H9 (cell line): ENCODE measurements around the gene CFAP61. TPM values are rescaled to one million over a fixed set of nuclear protein-coding genes. Genes with fewer than 3 reads are reported as not detected.

Source experiments
- DNase-seq: peaks from one replicate; pipeline ENCODE4 v3.0.0-alpha.2; 2017
- H2AFZ ChIP-seq: one replicate; pipeline ENCODE4 v1.6.1; 2013; ENCODE audit warnings: mild to moderate bottlenecking, low read length, control low read depth, moderate library complexity
- H2AK5ac ChIP-seq: 2 replicates; pipeline ENCODE4 v1.6.1; 2013; ENCODE audit warnings: low read length, control low read depth, mixed read lengths; ENCODE audit not compliant: insufficient read length
- H2BK120ac ChIP-seq: one replicate; pipeline ENCODE4 v1.6.1; 2013; ENCODE audit warnings: low read depth, mild to moderate bottlenecking, low read length, control low read depth, inconsistent platforms; ENCODE audit not compliant: poor library complexity, severe bottlenecking
- H2BK12ac ChIP-seq: 2 replicates; pipeline ENCODE4 v1.6.1; 2013; ENCODE audit warnings: low read length, control low read depth, mixed read lengths, low read depth; ENCODE audit not compliant: insufficient read length
- H2BK15ac ChIP-seq: 2 replicates; pipeline ENCODE4 v1.6.1; 2013; ENCODE audit warnings: low read depth, low read length, control low read depth
- H2BK20ac ChIP-seq: one replicate; pipeline ENCODE4 v1.6.1; 2013; ENCODE audit warnings: low read depth, mild to moderate bottlenecking, low read length, control low read depth, inconsistent platforms; ENCODE audit not compliant: poor library complexity, severe bottlenecking
- H2BK5ac ChIP-seq: 2 replicates; pipeline ENCODE4 v1.6.1; 2013; ENCODE audit warnings: low read length, control low read depth, mixed read lengths; ENCODE audit not compliant: insufficient read length
- H3K14ac ChIP-seq: 2 replicates; pipeline ENCODE4 v1.6.1; 2013; ENCODE audit warnings: low read length, control low read depth; ENCODE audit not compliant: insufficient read depth
- H3K18ac ChIP-seq: 2 replicates; pipeline ENCODE4 v1.6.1; 2013; ENCODE audit warnings: low read depth, mild to moderate bottlenecking, mixed read lengths, low read length, control low read depth; ENCODE audit not compliant: insufficient read length
- H3K23ac ChIP-seq: 2 replicates; pipeline ENCODE4 v1.6.1; 2013; ENCODE audit warnings: low read length, control low read depth, mixed read lengths, low read depth; ENCODE audit not compliant: insufficient read length
- H3K23me2 ChIP-seq: 2 replicates; pipeline ENCODE4 v1.6.1; 2013; ENCODE audit warnings: low read depth, mild to moderate bottlenecking, mixed read lengths, low read length, control low read depth; ENCODE audit not compliant: insufficient read length, poor library complexity, severe bottlenecking
- H3K27ac ChIP-seq: 2 replicates; pipeline ENCODE4 v1.5.1; 2013; ENCODE audit warnings: low read length, control low read depth, mixed read lengths, low read depth; ENCODE audit not compliant: insufficient read length
- H3K27me3 ChIP-seq: 2 replicates; pipeline ENCODE4 v1.6.1; 2013; ENCODE audit warnings: low read length, control low read depth, inconsistent platforms; ENCODE audit not compliant: insufficient read depth
- H3K4ac ChIP-seq: 2 replicates; pipeline ENCODE4 v1.6.1; 2013; ENCODE audit warnings: low read depth, mild to moderate bottlenecking, control low read depth, inconsistent platforms, low read length, moderate library complexity
- H3K4me1 ChIP-seq: 2 replicates; pipeline ENCODE4 v1.6.1; 2013; ENCODE audit warnings: low read length, control low read depth, inconsistent platforms; ENCODE audit not compliant: insufficient read depth
- H3K4me2 ChIP-seq: 2 replicates; pipeline ENCODE4 v1.6.1; 2013; ENCODE audit warnings: low read length, control low read depth, mixed read lengths; ENCODE audit not compliant: insufficient read length, insufficient read depth
- H3K56ac ChIP-seq: 2 replicates; pipeline ENCODE4 v1.6.1; 2013; ENCODE audit warnings: low read depth, mild to moderate bottlenecking, mixed read lengths, low read length, control low read depth; ENCODE audit not compliant: insufficient read length
- H3K79me1 ChIP-seq: 2 replicates; pipeline ENCODE4 v1.6.1; 2013; ENCODE audit warnings: low read depth, mild to moderate bottlenecking, moderate library complexity, low read length, control low read depth, inconsistent platforms; ENCODE audit not compliant: insufficient read depth, poor library complexity, severe bottlenecking
- H3K79me2 ChIP-seq: 2 replicates; pipeline ENCODE4 v1.6.1; 2013; ENCODE audit warnings: low read length, control low read depth, inconsistent platforms; ENCODE audit not compliant: insufficient read depth
- H3K9ac ChIP-seq: 2 replicates; pipeline ENCODE4 v1.6.1; 2013; ENCODE audit warnings: low read length, control low read depth, mixed read lengths; ENCODE audit not compliant: insufficient read length; ENCODE audit errors: extremely low read depth
- H3K9me3 ChIP-seq: one replicate; pipeline ENCODE4 v1.6.1; 2013; ENCODE audit warnings: low read depth, low read length, inconsistent platforms; ENCODE audit not compliant: control insufficient read depth
- H3T11ph ChIP-seq: one replicate; pipeline ENCODE4 v1.6.1; 2013; ENCODE audit warnings: mild to moderate bottlenecking, low read length, control low read depth, inconsistent platforms
- H4K20me1 ChIP-seq: one replicate; pipeline ENCODE4 v1.6.1; 2013; ENCODE audit not compliant: control insufficient read depth, insufficient read length, insufficient read depth
- H4K5ac ChIP-seq: 2 replicates; pipeline ENCODE4 v1.6.1; 2013; ENCODE audit warnings: low read depth, mild to moderate bottlenecking, mixed read lengths, low read length, control low read depth; ENCODE audit not compliant: insufficient read length
- H4K8ac ChIP-seq: replicated peaks from 2 replicates; pipeline ENCODE4 v1.6.1; 2013; ENCODE audit warnings: low read length, control low read depth, mixed read lengths, low read depth; ENCODE audit not compliant: insufficient read length
- H4K91ac ChIP-seq: 2 replicates; pipeline ENCODE4 v1.6.1; 2013; ENCODE audit warnings: low read depth, mild to moderate bottlenecking, moderate library complexity, mixed read lengths, low read length, control low read depth; ENCODE audit not compliant: insufficient read length
- H3K27ac Mint-ChIP-seq, 3 experiments: 2 replicates in 2 of 3; 3 replicates in 1 of 3; pipeline ENCODE4 v1.8.0; 2020 to 2021; ENCODE audit warnings: mixed read lengths in 3 of 3, mild to moderate bottlenecking in 1 of 3, moderate library complexity in 1 of 3
- H3K27me3 Mint-ChIP-seq: 2 replicates; pipeline ENCODE4 v1.8.0; 2021; ENCODE audit warnings: low read depth, mild to moderate bottlenecking, moderate library complexity, mixed read lengths
- H3K36me3 Mint-ChIP-seq, 3 experiments: 2 replicates in 2 of 3; 3 replicates in 1 of 3; pipeline ENCODE4 v1.8.0; 2020 to 2021; ENCODE audit warnings: low read depth in 3 of 3, mixed read lengths in 3 of 3; ENCODE audit not compliant: insufficient read depth in 1 of 3
- H3K4me1 Mint-ChIP-seq, 2 experiments: 2 replicates each; pipeline ENCODE4 v1.8.0; 2020; ENCODE audit warnings: mixed read lengths in 2 of 2
- H3K4me3 Mint-ChIP-seq, 2 experiments: 2 replicates in 1 of 2; 3 replicates in 1 of 2; pipeline ENCODE4 v1.8.0; 2020 to 2021; ENCODE audit warnings: mild to moderate bottlenecking in 2 of 2, mixed read lengths in 2 of 2, moderate library complexity in 1 of 2
- H3K9me3 Mint-ChIP-seq, 2 experiments: 2 replicates in 1 of 2; 3 replicates in 1 of 2; pipeline ENCODE4 v1.8.0; 2020; ENCODE audit warnings: mild to moderate bottlenecking in 2 of 2, mixed read lengths in 2 of 2, moderate library complexity in 1 of 2
- CTCF ChIP-seq: fragments of 200-600 bp; sonication (generic); conservative IDR thresholded peaks from 3 replicates; pipeline ENCODE4 v1.8.0; 2021; ENCODE audit warnings: antibody characterized with exemption, mild to moderate bottlenecking
- WGBS: extraction: QIAGEN DNeasy Blood & Tissue Kit; methylation state at CpG from one replicate; pipeline ENCODE4 v1.1.7; 2013; ENCODE audit warnings: missing lambda C conversion rate, low lambda C conversion rate, mixed read lengths; ENCODE audit not compliant: insufficient read length; ENCODE audit errors: extremely low coverage; 5-methylcytosine and 5-hydroxymethylcytosine counted together
- total RNA-seq: library from RNA; stranded (reverse); gene quantifications from 2 replicates; pipeline ENCODE4 v1.2.1, GENCODE V29; 2021

CFAP61 gene
- total RNA-seq, 1 experiment from 2014 or later = 0.44 TPM

DNA sequence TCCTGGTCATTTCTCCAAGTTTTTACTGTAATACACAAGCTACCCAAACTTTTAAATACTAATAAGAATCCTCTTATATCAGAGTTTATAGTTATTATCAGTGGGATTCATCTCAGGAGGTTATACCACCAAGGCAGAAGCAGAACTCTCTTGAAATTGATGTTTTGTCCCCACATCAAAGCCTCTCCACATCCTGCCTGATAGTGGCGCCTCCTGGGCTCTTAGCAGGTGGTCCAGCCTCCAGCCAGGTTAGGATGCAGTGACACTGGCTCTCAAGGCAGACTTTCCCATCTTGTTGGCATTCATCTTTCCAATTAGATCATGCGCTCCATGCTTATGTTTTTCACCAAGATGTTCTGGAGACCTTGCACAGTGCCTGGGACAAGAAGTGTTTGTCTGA, 233.7 kb downstream of the CFAP61 start:
- no peak overlapping the region for H4K91ac ChIP-seq
- no peak overlapping the region for H3K4me2 ChIP-seq
- no peak overlapping the region for H3K56ac ChIP-seq
- no peaks in the 10 kb centered on the region for H3K79me2 ChIP-seq
- H3K9ac ChIP-seq = no peak overlapping the region
- H4K5ac ChIP-seq = no peak overlapping the region
- Mint-ChIP-seq H3K27me3 (peaks cover 2% of the 10 kb centered on the region), H3K4me1 (no peaks in the 10 kb centered on the region), H3K27ac (no peak overlapping the region), H3K9me3 (no peaks in the 10 kb centered on the region; a peak in 1 of 5 replicates), H3K4me3 (no peak overlapping the region), H3K36me3 (no peaks in the 10 kb centered on the region; a peak in 1 of 7 replicates)
- no peak overlapping the region for H2AFZ ChIP-seq
- no peak overlapping the region for H4K8ac ChIP-seq
- no peaks in the 10 kb centered on the region for H3K23me2 ChIP-seq
- no peak overlapping the region for H3T11ph ChIP-seq
- H3K4me1 ChIP-seq = peaks cover 4% of the 10 kb centered on the region; the same call in 1 of the 2 replicates
- H3K4ac ChIP-seq = no peak overlapping the region
- no peaks in the 10 kb centered on the region for H3K9me3 ChIP-seq
- no peak for DNase-seq
- no peaks in the 10 kb centered on the region for H4K20me1 ChIP-seq
- no peak overlapping the region for H2BK15ac ChIP-seq
- H2BK5ac ChIP-seq = no peak overlapping the region
- no peak overlapping the region for H3K23ac ChIP-seq
- no peak overlapping the region for H3K14ac ChIP-seq
- no peak overlapping the region for H2BK12ac ChIP-seq
- TF ChIP-seq CTCF = no peak
- no CpG with 5 or more reads among the region's 2 CpGs for WGBS
- H3K27ac ChIP-seq = no peak overlapping the region
- no peaks in the 10 kb centered on the region for H3K27me3 ChIP-seq
- H2AK5ac ChIP-seq = no peak overlapping the region
- H2BK20ac ChIP-seq = no peak overlapping the region
- H3K79me1 ChIP-seq = no peaks in the 10 kb centered on the region
- H2BK120ac ChIP-seq = no peak overlapping the region
- H3K18ac ChIP-seq = no peak overlapping the region
